HG03342 (cell line): ENCODE results near the gene MAP7D1.
A peak's percentile ranks its signal among the peaks of the same experiment; 100 is the strongest.

Experiments
- ATAC-seq: cut with Tn5 transposase; IDR thresholded peaks from one replicate; pipeline ENCODE4 v1.9.1; 2021; ENCODE audit warnings: mild to moderate bottlenecking, moderate library complexity; ENCODE audit not compliant: unreplicated experiment

Gene MAP7D1

GRCh38 chr1:36155408-36156328, at the start of gene MAP7D1:
MAP7D1 (plus strand) TSS chr1:36156160; CDS start chr1:36156418, 258 bp downstream.
- peak; percentile 49 for ATAC-seq

GRCh38 chr1:36106269-36106668, 49.7 kb upstream of the MAP7D1 start:
- no peak for ATAC-seq

GRCh38 chr1:36107394-36107793, 48.6 kb upstream of the MAP7D1 start:
- no peak for ATAC-seq

- ATAC-seq = no peak
Measured at GRCh38 chr1:36108314-36108713, 47.6 kb upstream of the MAP7D1 start.

GRCh38 chr1:36109041-36109679, 46.8 kb upstream of the MAP7D1 start:
- no peak for ATAC-seq

GRCh38 chr1:36111151-36111550, 44.8 kb upstream of the MAP7D1 start:
- no peak for ATAC-seq

GRCh38 chr1:36112823-36113222, 43.1 kb upstream of the MAP7D1 start:
- no peak for ATAC-seq

GRCh38 chr1:36114371-36114770, 41.6 kb upstream of the MAP7D1 start:
- no peak for ATAC-seq

GRCh38 chr1:36115200-36115669, 40.7 kb upstream of the MAP7D1 start:
- ATAC-seq = no peak

- ATAC-seq = no peak
Measured at GRCh38 chr1:36115931-36116330, 40.0 kb upstream of the MAP7D1 start.

GRCh38 chr1:36116901-36117300, 39.1 kb upstream of the MAP7D1 start:
- ATAC-seq = no peak

- ATAC-seq = no peak
Measured at GRCh38 chr1:36118447-36119204, 37.3 kb upstream of the MAP7D1 start.

GRCh38 chr1:36119456-36119855, 36.5 kb upstream of the MAP7D1 start:
- no peak for ATAC-seq

GRCh38 chr1:36122062-36123030, 33.6 kb upstream of the MAP7D1 start:
- ATAC-seq = no peak

GRCh38 chr1:36123356-36123755, 32.6 kb upstream of the MAP7D1 start:
- ATAC-seq = no peak

- no peak for ATAC-seq
Measured at GRCh38 chr1:36124404-36125128, 31.4 kb upstream of the MAP7D1 start.

GRCh38 chr1:36125129-36125991, 30.6 kb upstream of the MAP7D1 start, which contains the start of gene COL8A2:
COL8A2 (minus strand) TSS chr1:36125222; CDS start chr1:36100242, 24,980 bp downstream.
- no peak for ATAC-seq

- ATAC-seq = no peak
Measured at GRCh38 chr1:36126005-36126716, 29.8 kb upstream of the MAP7D1 start.
